GM21786 (cell line): ENCODE results near the gene FBXW11.

Experiments
- ATAC-seq: cut with Tn5 transposase; IDR thresholded peaks from one replicate; pipeline ENCODE4 v1.9.1; 2021; ENCODE audit not compliant: unreplicated experiment

FBXW11 gene

GRCh38 chr5:172006321-172007174 lies at the start of gene FBXW11:
Gene FBXW11 (minus strand): TSS chr5:172006638. CDS start chr5:172006502, 136 bp downstream.
- ATAC-seq = peak; percentile 80

DNA sequence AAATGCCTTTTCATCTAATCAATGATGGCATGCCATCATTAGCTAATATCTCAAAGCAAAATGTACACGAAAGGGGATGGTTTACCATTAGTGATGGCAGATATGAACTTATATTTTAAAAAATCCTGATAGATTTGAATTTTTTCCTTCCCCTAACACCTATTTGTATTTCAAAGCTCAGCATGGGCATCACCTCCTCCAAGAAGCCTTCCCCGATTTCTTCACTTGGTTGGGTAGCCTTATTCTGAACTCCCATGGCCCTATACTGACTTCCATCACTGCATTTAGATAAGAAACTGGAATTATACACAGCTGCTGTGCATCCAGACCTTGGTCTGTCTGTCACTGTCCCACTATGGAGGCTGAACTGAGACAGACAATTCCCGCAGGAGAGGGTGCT lies 49.6 kb upstream of the FBXW11 start:
- ATAC-seq = no peak

GRCh38 chr5:172055421-172055820 lies 49.0 kb upstream of the FBXW11 start:
- no peak for ATAC-seq

GRCh38 chr5:172054611-172055153 lies 48.2 kb upstream of the FBXW11 start:
- no peak for ATAC-seq

- no peak for ATAC-seq
Measured at GRCh38 chr5:172052450-172053236, 46.2 kb upstream of the FBXW11 start.

GRCh38 chr5:172051643-172052339 lies 45.4 kb upstream of the FBXW11 start:
- ATAC-seq = no peak

DNA sequence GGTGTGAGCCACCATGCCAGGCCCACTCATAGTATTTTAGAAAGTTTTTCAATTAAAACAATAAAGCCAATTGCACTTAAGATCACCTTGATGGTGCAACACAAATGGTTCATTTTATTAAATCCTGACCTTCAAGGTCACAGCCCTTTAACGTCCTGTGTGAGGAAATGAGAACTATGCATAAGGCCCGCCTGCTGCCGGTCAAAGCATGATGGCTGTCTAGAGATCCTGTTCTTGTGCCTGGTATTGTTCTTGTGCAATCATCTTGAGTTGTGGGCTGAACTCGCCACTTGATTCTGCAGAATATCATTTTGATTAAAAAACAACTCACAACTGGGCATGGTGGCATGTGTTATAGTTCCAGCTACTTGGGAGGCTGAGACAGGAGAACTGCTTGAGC lies 43.6 kb upstream of the FBXW11 start:
- ATAC-seq = no peak

- no peak for ATAC-seq
Measured at GRCh38 chr5:172049226-172049796, 42.9 kb upstream of the FBXW11 start.

GRCh38 chr5:172048539-172049101 lies 42.2 kb upstream of the FBXW11 start:
- no peak for ATAC-seq

GRCh38 chr5:172048170-172048422 lies 41.7 kb upstream of the FBXW11 start:
- no peak for ATAC-seq

- no peak for ATAC-seq
Measured at GRCh38 chr5:172046593-172046992, 40.2 kb upstream of the FBXW11 start.

- no peak for ATAC-seq
Measured at GRCh38 chr5:172045315-172045632, 38.8 kb upstream of the FBXW11 start.

DNA sequence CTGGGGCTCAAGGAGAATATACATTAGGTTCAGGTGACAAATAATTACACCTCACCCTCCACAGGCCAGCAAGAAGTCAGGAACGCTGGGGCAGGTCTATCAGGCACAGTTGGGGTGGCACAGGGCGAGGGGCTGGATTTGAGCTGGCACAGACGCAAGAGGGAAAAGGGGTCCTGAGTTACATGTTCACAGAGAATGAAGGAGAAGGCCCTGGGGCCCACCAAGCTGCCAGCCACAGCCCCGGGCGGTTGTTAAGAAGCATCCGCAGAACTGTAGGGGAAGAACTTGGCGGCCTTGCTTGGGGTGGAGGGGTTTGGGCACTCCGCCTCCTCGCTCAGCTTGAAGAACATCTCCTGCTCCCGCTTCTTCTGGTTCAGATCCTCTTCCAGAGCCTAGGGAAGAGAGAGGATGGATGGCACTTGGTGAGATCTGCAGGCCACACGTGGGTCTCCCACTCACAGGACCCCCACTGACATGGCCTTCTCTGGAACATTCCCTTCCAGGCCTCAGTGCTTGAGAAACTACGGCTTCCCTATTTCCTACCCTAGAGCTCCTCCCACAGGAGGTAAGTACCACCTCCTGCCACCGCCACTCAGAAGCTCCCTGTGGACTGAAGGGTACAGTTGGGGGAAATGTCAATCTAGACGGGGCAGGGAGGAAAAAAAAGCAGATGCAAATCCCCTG lies 38.3 kb upstream of the FBXW11 start:
- ATAC-seq = no peak

GRCh38 chr5:172043865-172044264 lies 37.4 kb upstream of the FBXW11 start:
- no peak for ATAC-seq

- no peak for ATAC-seq
Measured at GRCh38 chr5:172042183-172042582, 35.7 kb upstream of the FBXW11 start.

DNA sequence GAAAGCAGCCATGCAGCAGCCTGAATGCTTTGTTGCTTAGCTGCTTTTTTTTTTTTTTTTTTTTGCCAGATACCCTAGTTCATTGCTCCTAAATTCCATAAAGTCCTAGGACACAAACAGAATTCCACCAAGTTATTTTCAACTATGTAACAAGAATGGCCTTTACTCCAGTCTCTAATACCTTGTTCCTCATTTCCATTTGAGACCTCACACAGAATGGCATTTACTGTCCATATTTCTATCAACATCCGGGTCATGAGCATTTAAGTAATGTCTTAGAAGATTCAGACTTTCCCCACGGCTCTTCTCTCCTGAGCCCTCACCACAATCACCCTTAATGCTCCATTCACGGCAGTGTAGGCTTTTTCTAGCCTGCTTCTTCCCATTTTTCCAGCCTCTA lies 31.7 kb upstream of the FBXW11 start:
- no peak for ATAC-seq

- peak; percentile 52 for ATAC-seq
Measured at GRCh38 chr5:172035049-172035448, 28.6 kb upstream of the FBXW11 start.

DNA sequence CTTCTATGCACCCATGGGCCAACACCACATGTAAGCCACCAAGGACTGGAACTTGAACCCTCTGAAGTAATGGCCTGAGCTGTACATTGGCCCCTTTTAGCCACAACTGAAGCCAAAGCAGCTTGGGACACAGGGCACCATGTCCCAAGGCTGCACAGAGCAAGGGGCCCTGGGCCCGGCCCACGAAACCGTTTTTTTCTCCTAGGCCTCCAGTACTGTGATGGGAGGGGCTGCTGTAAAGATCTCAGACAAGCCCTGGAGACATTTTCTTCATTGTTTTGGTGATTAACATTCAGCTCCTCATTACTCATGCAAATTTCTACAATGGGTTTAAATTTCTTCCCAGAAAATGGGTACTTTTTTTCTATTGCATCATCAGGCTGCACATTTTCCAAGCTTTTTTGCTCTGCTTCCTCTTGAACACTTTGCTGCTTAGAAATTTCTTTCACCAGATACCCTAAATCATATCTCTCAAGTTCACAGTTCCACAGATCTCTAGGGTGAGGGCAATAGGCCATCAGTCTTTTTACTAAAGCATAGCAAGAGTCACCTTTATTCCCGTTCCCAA lies 25.5 kb upstream of the FBXW11 start:
- ATAC-seq = no peak

GRCh38 chr5:172029876-172030275 lies 23.4 kb upstream of the FBXW11 start:
- no peak for ATAC-seq

GRCh38 chr5:172028167-172028566 lies 21.7 kb upstream of the FBXW11 start:
- ATAC-seq = no peak
